ENCODE data around the gene CFAP46.

The CFAP46 gene

GRCh38 chr10:132942101-132943057, at the start of gene CFAP46:
TSS of gene CFAP46 (minus strand) at chr10:132942570. CDS start at chr10:132942484, 86 bp downstream.
- peak; percentile 14 for DNase-seq (ENCODE audit: low spot score)

DNA sequence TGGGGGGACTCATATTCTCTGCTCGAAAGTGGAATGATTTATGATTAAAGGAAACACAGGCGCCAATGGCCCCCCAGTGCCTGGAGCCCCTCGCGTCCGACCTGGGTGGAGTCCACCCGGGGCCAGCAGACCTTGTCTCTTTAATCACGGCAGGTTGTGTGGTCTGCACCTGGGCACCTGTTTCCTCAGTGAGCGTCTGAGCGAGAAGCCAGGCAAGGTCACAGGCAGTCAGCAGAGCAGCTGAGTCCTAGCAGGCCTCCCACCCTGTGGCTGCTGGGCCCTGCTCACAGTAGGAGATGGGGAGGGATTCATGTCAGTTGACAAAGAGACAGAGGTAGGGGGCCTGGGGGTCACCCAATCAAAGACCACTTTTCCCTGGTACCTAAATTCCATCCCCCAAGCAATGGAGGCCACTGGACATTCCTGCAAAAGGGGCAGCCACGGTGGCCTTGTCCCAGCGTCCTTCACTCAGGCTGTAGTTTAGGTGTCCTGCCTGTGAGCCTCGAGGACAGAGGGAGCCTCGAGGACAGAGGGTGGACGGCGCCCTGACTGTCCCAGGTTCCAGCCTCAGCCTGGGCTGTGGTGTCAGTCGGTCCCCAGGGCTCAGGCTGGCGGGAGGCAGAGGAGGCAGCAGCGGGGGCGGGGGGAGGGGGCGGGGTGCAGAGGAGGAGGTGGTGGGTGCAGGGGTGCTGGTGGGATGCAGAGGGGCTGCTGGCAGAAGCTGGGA, 49.5 kb upstream of the CFAP46 start:
- no peak for DNase-seq (ENCODE audit: low spot score)

- no peak for DNase-seq (ENCODE audit: low spot score)
Measured at GRCh38 chr10:132990684-132991545, 48.5 kb upstream of the CFAP46 start.

DNA sequence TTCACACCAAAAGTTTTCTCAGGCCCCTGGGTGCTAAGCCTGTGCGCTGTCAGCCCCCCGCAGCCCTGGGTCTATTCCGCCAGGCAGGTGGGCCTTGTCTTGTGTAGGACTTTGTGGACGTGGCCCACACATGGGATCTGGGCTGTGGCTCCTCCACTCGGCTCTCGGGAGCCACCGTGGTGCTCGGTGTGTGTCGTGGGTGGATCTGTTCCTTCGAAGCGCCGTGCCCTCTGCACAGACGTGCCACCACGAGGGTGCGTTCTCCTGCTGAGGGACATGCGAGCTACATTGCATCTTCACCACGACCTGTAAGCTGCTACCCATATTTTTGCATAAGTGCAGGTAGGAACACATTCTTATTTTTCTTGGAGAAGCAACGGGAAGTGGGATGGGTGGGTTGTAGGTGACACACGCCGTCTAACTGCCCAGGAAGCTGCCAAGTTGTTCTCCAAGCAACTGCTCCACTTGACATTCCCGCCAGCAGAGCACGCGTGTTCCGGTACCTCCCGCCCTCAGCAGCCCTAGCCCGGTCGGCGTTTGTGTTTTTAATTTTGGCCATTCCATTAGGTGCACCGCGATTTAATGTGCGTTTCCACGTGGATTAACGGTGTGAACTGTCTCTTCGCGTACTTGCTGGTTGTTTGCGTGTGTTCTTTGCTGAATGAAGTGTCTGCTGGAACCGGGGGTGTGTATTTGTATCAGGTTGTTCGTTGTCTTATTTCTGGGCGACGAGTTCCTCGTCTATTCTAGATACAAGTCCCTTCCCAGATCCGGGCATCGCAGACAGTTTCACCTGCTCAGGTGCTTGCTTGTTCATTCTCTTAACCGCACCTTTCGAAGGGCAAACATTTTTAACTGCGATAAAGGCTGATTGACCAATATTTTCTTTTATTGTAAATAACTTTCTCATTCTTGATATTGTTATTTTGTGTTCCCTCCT, 47.4 kb upstream of the CFAP46 start:
- no peak for DNase-seq (ENCODE audit: low spot score)

- DNase-seq (ENCODE audit: low spot score), result no peak
Measured at GRCh38 chr10:132988988-132989387, 46.6 kb upstream of the CFAP46 start.

DNA sequence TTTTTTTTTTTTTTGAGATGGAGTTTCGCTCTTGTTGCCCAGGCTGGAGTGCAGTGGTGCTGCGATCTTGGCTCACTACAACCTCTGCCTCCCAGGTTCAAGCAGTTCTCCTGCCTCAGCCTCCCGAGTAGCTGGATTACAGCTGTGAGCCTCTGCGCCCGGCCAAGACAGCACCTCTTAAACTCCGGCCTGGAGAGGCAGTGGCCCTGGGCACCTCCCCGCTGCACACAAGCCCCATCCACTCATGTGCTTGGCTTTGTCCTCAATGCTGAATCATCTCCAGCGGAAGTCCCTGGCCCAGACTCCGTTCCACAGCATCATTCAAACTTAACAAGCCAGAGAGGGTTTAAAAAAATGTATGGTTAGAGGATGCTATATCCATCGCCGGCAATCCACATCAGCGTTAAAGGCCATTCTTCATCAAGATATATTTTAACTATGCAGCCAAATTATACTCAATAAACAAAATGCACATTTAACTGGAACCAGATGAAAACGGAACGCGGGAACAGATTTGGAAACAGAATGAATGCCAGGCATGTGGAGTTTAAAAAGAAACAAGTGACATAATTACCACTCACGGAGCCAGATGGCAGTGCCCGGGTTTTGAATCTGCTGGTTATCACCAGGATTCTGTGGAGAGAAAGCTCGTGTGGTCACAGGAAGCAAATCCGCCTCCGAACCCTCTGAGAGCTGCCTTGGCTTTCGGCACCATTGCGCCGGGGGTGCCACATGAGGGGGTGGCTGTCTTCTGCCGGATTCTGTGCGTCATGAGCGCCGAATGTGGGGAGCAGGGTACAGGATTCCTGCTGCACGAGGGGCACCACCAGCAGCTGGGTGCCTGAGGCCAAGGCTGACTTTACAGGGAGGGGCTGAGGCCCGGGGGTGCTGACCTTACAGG, 45.6 kb upstream of the CFAP46 start:
- DNase-seq (ENCODE audit: low spot score), result no peak

DNA sequence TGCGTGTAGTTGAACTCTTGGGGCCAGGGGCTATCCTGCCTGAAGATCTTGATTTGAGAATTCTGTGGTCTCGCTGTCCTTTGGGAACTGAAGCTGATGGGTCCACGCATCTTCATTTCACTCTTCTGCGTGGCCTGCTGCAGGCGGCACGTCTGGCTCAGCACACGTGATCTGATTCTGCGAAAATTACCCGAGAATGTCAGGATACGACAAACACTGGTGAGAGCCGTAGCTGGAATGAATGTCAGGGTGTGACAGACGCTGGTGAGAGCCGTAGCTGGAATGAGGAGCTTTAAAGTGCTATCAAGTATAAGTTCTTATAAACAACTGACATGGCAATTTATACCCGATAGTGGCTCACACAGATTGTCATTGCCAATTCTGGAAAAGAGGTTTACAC, 44.6 kb upstream of the CFAP46 start:
- no peak for DNase-seq (ENCODE audit: low spot score)

DNA sequence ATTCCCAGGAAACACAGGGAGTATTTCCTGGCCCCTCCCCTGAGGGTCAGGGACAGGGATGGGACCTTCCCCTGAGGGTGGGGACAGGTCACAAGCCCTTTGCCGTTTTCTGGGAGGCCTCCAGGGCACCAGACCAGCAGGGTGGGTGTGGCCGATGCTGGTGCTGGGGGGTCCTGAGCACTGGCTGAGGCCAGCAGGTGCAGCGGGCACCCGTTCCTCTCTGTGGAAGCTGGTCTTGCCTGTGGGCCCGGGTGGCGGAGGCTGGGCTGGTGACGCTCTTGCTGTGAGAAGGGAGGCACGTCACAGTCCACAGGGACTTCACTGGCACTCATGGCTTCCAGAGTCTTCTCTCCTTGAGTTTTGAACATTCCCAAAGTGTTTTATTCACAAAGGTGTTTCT, 44.2 kb upstream of the CFAP46 start:
- no peak for DNase-seq (ENCODE audit: low spot score)

DNA sequence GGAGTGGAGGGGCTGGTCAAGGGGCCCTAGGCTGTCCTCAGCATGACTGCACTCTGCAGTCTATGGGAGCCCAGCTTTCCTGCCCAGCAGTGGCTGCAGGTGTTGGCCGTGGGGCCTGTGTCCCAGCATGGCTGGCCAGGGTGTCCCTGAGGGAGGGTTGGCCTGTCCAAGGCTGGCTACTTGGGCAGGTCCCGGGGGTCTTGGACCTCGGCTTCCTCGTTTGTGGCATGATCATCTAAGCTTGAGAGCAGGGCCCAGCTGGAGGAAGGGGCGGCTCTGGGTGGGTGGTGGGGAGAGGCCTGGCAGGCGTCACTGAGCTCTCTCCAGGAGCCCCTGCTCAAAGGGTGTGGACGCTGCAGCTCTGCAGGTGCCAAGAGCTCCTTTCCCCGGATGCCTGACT, 43.7 kb upstream of the CFAP46 start:
- no peak for DNase-seq (ENCODE audit: low spot score)

- no peak for DNase-seq (ENCODE audit: low spot score)
Measured at GRCh38 chr10:132985546-132985900, 43.2 kb upstream of the CFAP46 start.

GRCh38 chr10:132984801-132985545, 42.6 kb upstream of the CFAP46 start:
- DNase-seq (ENCODE audit: low spot score), result no peak

GRCh38 chr10:132984008-132984295, 41.6 kb upstream of the CFAP46 start:
- DNase-seq (ENCODE audit: low spot score), result no peak

- no peak for DNase-seq (ENCODE audit: low spot score)
Measured at GRCh38 chr10:132983252-132984007, 41.1 kb upstream of the CFAP46 start.

DNA sequence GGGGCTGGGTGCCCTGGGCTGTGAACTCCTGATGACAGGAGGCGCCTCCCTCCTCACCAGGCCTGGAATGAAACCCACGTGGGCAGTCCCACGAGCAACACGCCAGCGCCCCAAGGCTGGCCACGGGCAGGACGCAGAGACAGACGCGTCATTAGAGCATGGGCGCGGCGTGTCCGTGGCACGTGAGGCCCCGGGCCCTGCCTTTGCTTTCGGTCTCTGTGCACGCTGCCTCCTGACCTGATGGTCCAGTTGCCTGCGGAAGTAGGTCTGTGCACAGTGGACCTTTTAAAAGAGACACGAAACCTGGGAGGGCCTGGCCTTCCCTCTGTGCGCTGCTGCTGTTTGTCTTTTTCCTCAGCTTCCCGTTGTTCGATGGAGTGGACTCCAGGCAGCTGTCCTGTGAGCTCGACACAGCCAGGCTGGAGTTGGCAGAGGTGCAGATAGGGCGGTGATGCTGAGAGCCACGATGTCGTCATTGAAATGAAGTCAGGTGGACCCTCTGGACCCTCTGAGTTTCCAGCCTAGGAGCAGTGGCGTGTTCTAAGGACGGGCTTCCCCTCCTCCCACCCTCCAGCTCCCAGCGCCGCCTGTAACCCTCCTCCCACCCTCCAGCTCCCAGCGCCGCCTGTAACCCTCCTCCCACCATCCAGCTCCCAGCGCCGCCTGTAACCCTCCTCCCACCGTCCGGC, 40.1 kb upstream of the CFAP46 start:
- DNase-seq (ENCODE audit: low spot score), result no peak

GRCh38 chr10:132981746-132982145, 39.4 kb upstream of the CFAP46 start:
- no peak for DNase-seq (ENCODE audit: low spot score)

GRCh38 chr10:132981173-132981555, 38.8 kb upstream of the CFAP46 start:
- DNase-seq (ENCODE audit: low spot score), result no peak

GRCh38 chr10:132980426-132981172, 38.2 kb upstream of the CFAP46 start:
- no peak for DNase-seq (ENCODE audit: low spot score)
